GM23338 (cell line): Measurements from ENCODE around the gene NHERF1. TPM values are rescaled to one million over a fixed set of nuclear protein-coding genes. Genes with fewer than 3 reads are reported as not detected.

Source experiments
- ATAC-seq: fragments of 200-7000 bp; cut with Tn5 transposase; 3 replicates; pipeline ENCODE4 v1.9.1; 2020
- DNase-seq: peaks from one replicate; pipeline ENCODE4 v3.0.0-alpha.2; 2015; ENCODE audit warnings: low spot score
- H2AFZ ChIP-seq: fragments of 200-600 bp; sonication (generic); 2 replicates; pipeline ENCODE4 v1.8.0; 2016; ENCODE audit warnings: antibody characterized with exemption, mild to moderate bottlenecking, moderate library complexity
- H3F3A ChIP-seq: fragments of 200-600 bp; sonication (generic); replicated peaks from 2 replicates; pipeline ENCODE4 v1.8.0; 2017; ENCODE audit warnings: antibody characterized with exemption, mixed run types, low read depth
- H3K27ac ChIP-seq: fragments of 200-600 bp; sonication (generic); 2 replicates; pipeline ENCODE4 v1.6.1; 2016; ENCODE audit warnings: low read depth
- H3K27me3 ChIP-seq: fragments of 200-600 bp; sonication (generic); 2 replicates; pipeline ENCODE4 v1.8.0; 2016; ENCODE audit warnings: mild to moderate bottlenecking, mixed run types, moderate library complexity; ENCODE audit not compliant: insufficient read depth
- H3K36me3 ChIP-seq: fragments of 200-600 bp; sonication (generic); 2 replicates; pipeline ENCODE4 v1.8.0; 2016; ENCODE audit warnings: mild to moderate bottlenecking; ENCODE audit not compliant: insufficient read depth
- H3K4me1 ChIP-seq: fragments of 200-600 bp; sonication (generic); 2 replicates; pipeline ENCODE4 v1.8.0; 2016; ENCODE audit warnings: mild to moderate bottlenecking, moderate library complexity; ENCODE audit not compliant: insufficient read depth
- H3K4me2 ChIP-seq: fragments of 200-600 bp; sonication (generic); 2 replicates; pipeline ENCODE4 v1.7.1; 2017; ENCODE audit warnings: mixed run types
- H3K4me3 ChIP-seq: fragments of 200-600 bp; sonication (generic); 2 replicates; pipeline ENCODE4 v1.6.1; 2016; ENCODE audit warnings: mixed run types
- H3K79me2 ChIP-seq: fragments of 200-600 bp; sonication (generic); replicated peaks from 2 replicates; pipeline ENCODE4 v1.8.0; 2017; ENCODE audit warnings: mild to moderate bottlenecking; ENCODE audit not compliant: insufficient read depth
- H3K9me2 ChIP-seq: fragments of 200-600 bp; sonication (generic); 2 replicates; pipeline ENCODE4 v1.8.0; 2017; ENCODE audit not compliant: insufficient read depth
- H4K20me1 ChIP-seq: fragments of 200-600 bp; sonication (generic); replicated peaks from 2 replicates; pipeline ENCODE4 v1.8.0; 2017; ENCODE audit warnings: mild to moderate bottlenecking; ENCODE audit not compliant: insufficient read depth
- H3K27ac Mint-ChIP-seq: 2 replicates; pipeline ENCODE4 v1.8.0; 2020; ENCODE audit warnings: inconsistent platforms, mild to moderate bottlenecking, moderate library complexity, mixed read lengths
- H3K27me3 Mint-ChIP-seq: 3 replicates; pipeline ENCODE4 v1.8.0; 2022; ENCODE audit warnings: low read depth, mild to moderate bottlenecking, moderate library complexity, mixed read lengths, inconsistent platforms; ENCODE audit not compliant: insufficient read depth, poor library complexity
- H3K36me3 Mint-ChIP-seq: 3 replicates; pipeline ENCODE4 v1.8.0; 2021; ENCODE audit warnings: low read depth, mild to moderate bottlenecking, inconsistent platforms, moderate library complexity, mixed read lengths
- H3K4me1 Mint-ChIP-seq: 3 replicates; pipeline ENCODE4 v1.8.0; 2020; ENCODE audit warnings: mild to moderate bottlenecking, inconsistent platforms, mixed read lengths
- H3K4me3 Mint-ChIP-seq: 3 replicates; pipeline ENCODE4 v1.8.0; 2021; ENCODE audit warnings: moderate library complexity, mild to moderate bottlenecking, inconsistent platforms, mixed read lengths
- H3K9me3 Mint-ChIP-seq: 3 replicates; pipeline ENCODE4 v1.8.0; 2020; ENCODE audit warnings: moderate library complexity, mild to moderate bottlenecking, inconsistent platforms, mixed read lengths
- CREB1 ChIP-seq: fragments of 250-450 bp; sonication (Bioruptor Pico); IDR thresholded peaks from 2 replicates; pipeline ENCODE4 v1.5.0; 2020; ENCODE audit warnings: low read depth, mild to moderate bottlenecking, moderate library complexity
- CTCF ChIP-seq, 2 experiments: fragments of 200-600 bp in 1 of 2; sonication (generic) in 1 of 2; conservative IDR thresholded peaks; 2 replicates each; pipeline versions ENCODE4 v1.5.1 to v1.6.1; 2016 to 2017; ENCODE audit warnings: antibody characterized with exemption in 2 of 2, low read depth in 2 of 2, mild to moderate bottlenecking in 2 of 2, moderate library complexity in 1 of 2
- EZH2 ChIP-seq: fragments of 200-600 bp; sonication (generic); IDR thresholded peaks from one replicate; pipeline ENCODE4 v1.8.0; 2017; ENCODE audit warnings: antibody characterized with exemption, mild to moderate bottlenecking, low read depth; ENCODE audit not compliant: unreplicated experiment
- EZH2phosphoT487 ChIP-seq: fragments of 200-600 bp; sonication (generic); IDR thresholded peaks from one replicate; pipeline ENCODE4 v1.8.1; 2018; ENCODE audit warnings: antibody characterized with exemption; ENCODE audit not compliant: unreplicated experiment
- JUNB ChIP-seq: IDR thresholded peaks from one replicate; pipeline ENCODE4 v1.6.1; 2016; ENCODE audit warnings: antibody characterized with exemption; ENCODE audit not compliant: unreplicated experiment
- NANOG ChIP-seq: IDR thresholded peaks from 2 replicates; pipeline ENCODE4 v1.6.1; 2016; ENCODE audit warnings: antibody characterized with exemption, borderline replicate concordance
- POLR2AphosphoS5 ChIP-seq: IDR thresholded peaks from 2 replicates; pipeline ENCODE4 v1.6.1; 2016; ENCODE audit warnings: antibody characterized with exemption, low read depth
- STAT1 ChIP-seq: IDR thresholded peaks from one replicate; pipeline ENCODE4 v1.6.1; 2016; ENCODE audit warnings: antibody characterized with exemption; ENCODE audit not compliant: unreplicated experiment
- ZNF114 ChIP-seq: fragments of 250-450 bp; sonication (Bioruptor Pico); IDR thresholded peaks from 2 replicates; pipeline ENCODE4 v1.5.0; 2020; ENCODE audit warnings: mild to moderate bottlenecking, moderate library complexity
- ZNF331 ChIP-seq: fragments of 250-450 bp; sonication (Bioruptor Pico); IDR thresholded peaks from 2 replicates; pipeline ENCODE4 v1.5.0; 2020; ENCODE audit warnings: low read depth, mild to moderate bottlenecking, moderate library complexity
- polyA plus RNA-seq: library from polyadenylated mRNA; unstranded; fragments of >200 nt; fragmentation: Nextera tagmentation; extraction: Ambion mirVana; gene quantifications from 2 replicates; pipeline ENCODE4 v1.2.1, GENCODE V29; 2016
- total RNA-seq: library from RNA; depleted of rRNA; stranded (reverse); fragments of >200 nt; shearing (Covaris generic); gene quantifications from 2 replicates; pipeline ENCODE4 v1.2.3, GENCODE V29; 2014
- TF ChIP-seq, protein P1 (sequence below): fragments of 250-450 bp; sonication (Bioruptor Pico); IDR thresholded peaks from 2 replicates; pipeline ENCODE4 v1.5.0; 2020; ENCODE audit warnings: mild to moderate bottlenecking, moderate library complexity
- TF ChIP-seq, protein P2 (sequence below): IDR thresholded peaks from 2 replicates; pipeline ENCODE4 v1.6.1; 2016; ENCODE audit warnings: antibody characterized with exemption
- TF ChIP-seq, protein P3 (sequence below): IDR thresholded peaks from one replicate; pipeline ENCODE4 v1.6.1; 2018; ENCODE audit warnings: antibody characterized with exemption; ENCODE audit not compliant: unreplicated experiment

The NHERF1 gene
- total and polyA plus RNA-seq, 2 experiments from 2014 or later: 48.8 to 100 TPM

DNA sequence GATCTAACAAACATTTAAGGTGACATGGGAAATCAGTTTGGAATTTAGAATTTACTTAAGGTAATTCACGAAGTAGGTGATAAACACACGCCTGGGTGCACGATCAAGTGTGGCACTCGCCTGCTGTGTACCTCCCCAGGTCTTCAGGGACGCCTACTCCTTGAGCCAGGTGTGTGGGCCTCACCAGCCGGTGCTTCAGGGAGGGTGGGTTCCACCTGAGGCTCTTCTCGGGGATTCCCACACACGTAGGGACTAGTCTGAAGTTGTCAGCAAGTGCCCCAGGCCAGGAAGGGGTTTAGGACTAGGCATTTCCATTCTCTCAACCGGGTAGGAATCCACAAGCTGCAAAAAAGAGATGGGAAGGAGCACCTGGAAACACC lies 37.5 kb downstream of the NHERF1 start:
- H3K27ac ChIP-seq: no peak overlapping the region
- no peaks in the 10 kb centered on the region; the same call in 1 of the 2 replicates for H3K79me2 ChIP-seq
- H3K4me3 Mint-ChIP-seq: no peak overlapping the region
- H3K4me1 ChIP-seq: no peaks in the 10 kb centered on the region; the same call in 1 of the 2 replicates
- H3K9me3 Mint-ChIP-seq: no peaks in the 10 kb centered on the region
- H3K36me3 ChIP-seq: no peaks in the 10 kb centered on the region; the same call in 1 of the 2 replicates
- peaks cover 12% of the 10 kb centered on the region for H3K27me3 Mint-ChIP-seq
- peaks cover 34% of the 10 kb centered on the region for H3K36me3 Mint-ChIP-seq
- TF ChIP-seq STAT1 (no peak), EZH2phosphoT487 (no peak), ZNF114 (no peak), JUNB (no peak), CREB1 (CRISPR knock-in tag) (no peak), POLR2AphosphoS5 (no peak), EZH2 (no peak), ZNF331 (CRISPR knock-in tag) (no peak), NANOG (no peak), CTCF (conservative IDR thresholded peaks at IDR 0.05; ENCODE audit: low read depth in 2 of 2) (no peak)
- TF ChIP-seq, protein P1, sequence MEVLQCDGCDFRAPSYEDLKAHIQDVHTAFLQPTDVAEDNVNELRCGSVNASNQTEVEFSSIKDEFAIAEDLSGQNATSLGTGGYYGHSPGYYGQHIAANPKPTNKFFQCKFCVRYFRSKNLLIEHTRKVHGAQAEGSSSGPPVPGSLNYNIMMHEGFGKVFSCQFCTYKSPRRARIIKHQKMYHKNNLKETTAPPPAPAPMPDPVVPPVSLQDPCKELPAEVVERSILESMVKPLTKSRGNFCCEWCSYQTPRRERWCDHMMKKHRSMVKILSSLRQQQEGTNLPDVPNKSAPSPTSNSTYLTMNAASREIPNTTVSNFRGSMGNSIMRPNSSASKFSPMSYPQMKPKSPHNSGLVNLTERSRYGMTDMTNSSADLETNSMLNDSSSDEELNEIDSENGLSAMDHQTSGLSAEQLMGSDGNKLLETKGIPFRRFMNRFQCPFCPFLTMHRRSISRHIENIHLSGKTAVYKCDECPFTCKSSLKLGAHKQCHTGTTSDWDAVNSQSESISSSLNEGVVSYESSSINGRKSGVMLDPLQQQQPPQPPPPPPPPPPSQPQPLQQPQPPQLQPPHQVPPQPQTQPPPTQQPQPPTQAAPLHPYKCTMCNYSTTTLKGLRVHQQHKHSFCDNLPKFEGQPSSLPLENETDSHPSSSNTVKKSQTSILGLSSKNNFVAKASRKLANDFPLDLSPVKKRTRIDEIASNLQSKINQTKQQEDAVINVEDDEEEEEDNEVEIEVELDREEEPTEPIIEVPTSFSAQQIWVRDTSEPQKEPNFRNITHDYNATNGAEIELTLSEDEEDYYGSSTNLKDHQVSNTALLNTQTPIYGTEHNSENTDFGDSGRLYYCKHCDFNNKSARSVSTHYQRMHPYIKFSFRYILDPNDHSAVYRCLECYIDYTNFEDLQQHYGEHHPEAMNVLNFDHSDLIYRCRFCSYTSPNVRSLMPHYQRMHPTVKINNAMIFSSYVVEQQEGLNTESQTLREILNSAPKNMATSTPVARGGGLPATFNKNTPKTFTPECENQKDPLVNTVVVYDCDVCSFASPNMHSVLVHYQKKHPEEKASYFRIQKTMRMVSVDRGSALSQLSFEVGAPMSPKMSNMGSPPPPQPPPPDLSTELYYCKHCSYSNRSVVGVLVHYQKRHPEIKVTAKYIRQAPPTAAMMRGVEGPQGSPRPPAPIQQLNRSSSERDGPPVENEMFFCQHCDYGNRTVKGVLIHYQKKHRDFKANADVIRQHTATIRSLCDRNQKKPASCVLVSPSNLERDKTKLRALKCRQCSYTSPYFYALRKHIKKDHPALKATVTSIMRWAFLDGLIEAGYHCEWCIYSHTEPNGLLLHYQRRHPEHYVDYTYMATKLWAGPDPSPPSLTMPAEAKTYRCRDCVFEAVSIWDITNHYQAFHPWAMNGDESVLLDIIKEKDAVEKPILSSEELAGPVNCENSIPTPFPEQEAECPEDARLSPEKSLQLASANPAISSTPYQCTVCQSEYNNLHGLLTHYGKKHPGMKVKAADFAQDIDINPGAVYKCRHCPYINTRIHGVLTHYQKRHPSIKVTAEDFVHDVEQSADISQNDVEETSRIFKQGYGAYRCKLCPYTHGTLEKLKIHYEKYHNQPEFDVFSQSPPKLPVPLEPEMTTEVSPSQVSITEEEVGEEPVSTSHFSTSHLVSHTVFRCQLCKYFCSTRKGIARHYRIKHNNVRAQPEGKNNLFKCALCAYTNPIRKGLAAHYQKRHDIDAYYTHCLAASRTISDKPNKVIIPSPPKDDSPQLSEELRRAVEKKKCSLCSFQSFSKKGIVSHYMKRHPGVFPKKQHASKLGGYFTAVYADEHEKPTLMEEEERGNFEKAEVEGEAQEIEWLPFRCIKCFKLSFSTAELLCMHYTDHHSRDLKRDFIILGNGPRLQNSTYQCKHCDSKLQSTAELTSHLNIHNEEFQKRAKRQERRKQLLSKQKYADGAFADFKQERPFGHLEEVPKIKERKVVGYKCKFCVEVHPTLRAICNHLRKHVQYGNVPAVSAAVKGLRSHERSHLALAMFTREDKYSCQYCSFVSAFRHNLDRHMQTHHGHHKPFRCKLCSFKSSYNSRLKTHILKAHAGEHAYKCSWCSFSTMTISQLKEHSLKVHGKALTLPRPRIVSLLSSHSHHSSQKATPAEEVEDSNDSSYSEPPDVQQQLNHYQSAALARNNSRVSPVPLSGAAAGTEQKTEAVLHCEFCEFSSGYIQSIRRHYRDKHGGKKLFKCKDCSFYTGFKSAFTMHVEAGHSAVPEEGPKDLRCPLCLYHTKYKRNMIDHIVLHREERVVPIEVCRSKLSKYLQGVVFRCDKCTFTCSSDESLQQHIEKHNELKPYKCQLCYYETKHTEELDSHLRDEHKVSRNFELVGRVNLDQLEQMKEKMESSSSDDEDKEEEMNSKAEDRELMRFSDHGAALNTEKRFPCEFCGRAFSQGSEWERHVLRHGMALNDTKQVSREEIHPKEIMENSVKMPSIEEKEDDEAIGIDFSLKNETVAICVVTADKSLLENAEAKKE (CRISPR knock-in tag): no peak
- TF ChIP-seq, protein P2, sequence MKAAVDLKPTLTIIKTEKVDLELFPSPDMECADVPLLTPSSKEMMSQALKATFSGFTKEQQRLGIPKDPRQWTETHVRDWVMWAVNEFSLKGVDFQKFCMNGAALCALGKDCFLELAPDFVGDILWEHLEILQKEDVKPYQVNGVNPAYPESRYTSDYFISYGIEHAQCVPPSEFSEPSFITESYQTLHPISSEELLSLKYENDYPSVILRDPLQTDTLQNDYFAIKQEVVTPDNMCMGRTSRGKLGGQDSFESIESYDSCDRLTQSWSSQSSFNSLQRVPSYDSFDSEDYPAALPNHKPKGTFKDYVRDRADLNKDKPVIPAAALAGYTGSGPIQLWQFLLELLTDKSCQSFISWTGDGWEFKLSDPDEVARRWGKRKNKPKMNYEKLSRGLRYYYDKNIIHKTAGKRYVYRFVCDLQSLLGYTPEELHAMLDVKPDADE: no peak
- TF ChIP-seq, protein P3, sequence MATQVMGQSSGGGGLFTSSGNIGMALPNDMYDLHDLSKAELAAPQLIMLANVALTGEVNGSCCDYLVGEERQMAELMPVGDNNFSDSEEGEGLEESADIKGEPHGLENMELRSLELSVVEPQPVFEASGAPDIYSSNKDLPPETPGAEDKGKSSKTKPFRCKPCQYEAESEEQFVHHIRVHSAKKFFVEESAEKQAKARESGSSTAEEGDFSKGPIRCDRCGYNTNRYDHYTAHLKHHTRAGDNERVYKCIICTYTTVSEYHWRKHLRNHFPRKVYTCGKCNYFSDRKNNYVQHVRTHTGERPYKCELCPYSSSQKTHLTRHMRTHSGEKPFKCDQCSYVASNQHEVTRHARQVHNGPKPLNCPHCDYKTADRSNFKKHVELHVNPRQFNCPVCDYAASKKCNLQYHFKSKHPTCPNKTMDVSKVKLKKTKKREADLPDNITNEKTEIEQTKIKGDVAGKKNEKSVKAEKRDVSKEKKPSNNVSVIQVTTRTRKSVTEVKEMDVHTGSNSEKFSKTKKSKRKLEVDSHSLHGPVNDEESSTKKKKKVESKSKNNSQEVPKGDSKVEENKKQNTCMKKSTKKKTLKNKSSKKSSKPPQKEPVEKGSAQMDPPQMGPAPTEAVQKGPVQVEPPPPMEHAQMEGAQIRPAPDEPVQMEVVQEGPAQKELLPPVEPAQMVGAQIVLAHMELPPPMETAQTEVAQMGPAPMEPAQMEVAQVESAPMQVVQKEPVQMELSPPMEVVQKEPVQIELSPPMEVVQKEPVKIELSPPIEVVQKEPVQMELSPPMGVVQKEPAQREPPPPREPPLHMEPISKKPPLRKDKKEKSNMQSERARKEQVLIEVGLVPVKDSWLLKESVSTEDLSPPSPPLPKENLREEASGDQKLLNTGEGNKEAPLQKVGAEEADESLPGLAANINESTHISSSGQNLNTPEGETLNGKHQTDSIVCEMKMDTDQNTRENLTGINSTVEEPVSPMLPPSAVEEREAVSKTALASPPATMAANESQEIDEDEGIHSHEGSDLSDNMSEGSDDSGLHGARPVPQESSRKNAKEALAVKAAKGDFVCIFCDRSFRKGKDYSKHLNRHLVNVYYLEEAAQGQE: no peak
- H3K27me3 ChIP-seq: no peaks in the 10 kb centered on the region
- H3K4me3 ChIP-seq: no peak overlapping the region
- H3K4me1 Mint-ChIP-seq: peaks cover 26% of the 10 kb centered on the region
- no peak overlapping the region for H2AFZ ChIP-seq
- H4K20me1 ChIP-seq: peaks cover 27% of the 10 kb centered on the region
- H3K4me2 ChIP-seq: no peak overlapping the region
- DNase-seq (no peak), ATAC-seq (no peak)
- no peak overlapping the region for H3K27ac Mint-ChIP-seq
- H3F3A ChIP-seq: no peaks in the 10 kb centered on the region
- H3K9me2 ChIP-seq: no peaks in the 10 kb centered on the region
